Measurements from ENCODE around the gene MATN1. TPM values are rescaled to one million over a fixed set of nuclear protein-coding genes. Genes with fewer than 3 reads are reported as not detected.

Gene MATN1
- total RNA-seq, 1 donor from 2014 or later: 0.54 TPM

DNA sequence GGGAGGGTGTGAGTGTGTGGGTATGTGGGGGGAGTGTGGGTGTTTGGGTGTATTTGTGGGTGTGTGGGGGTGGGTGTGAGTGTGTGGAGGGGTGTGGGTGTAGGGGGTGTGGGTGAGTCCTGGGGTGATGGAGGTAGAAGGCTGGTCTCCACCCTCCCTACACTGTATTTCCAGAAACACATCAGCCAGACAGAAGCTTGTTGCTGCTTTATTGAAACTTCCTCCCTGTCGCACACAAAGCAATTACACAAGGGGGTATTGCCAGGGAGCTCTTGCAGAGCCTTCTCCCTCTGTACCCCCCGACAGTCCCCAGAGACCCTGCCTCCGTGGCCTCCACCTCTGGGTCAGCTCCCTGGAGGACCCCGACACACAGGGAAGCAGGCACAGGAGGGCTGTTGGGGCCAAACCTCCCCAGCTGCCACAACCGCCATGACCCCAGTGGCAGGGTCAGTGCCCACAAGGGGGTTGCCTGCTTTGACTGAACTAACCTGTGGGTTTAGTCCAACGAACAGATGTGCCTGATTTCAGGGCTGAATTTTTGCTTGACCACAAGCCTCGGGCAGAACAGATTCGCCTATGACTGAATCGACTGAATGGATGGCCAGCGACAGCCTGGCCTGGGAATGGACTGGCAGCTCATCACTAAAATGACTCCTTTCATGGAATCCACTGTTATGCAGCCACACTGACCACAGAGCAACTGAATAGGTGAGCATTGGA is 9.1 kb upstream of the MATN1 start:
- H3K27me3 Mint-ChIP-seq (ENCODE audit: low read depth): no peaks in the 10 kb centered on the region
- peak overlapping the region; percentile 36 for H3K4me3 Mint-ChIP-seq
- TF ChIP-seq, protein P1, sequence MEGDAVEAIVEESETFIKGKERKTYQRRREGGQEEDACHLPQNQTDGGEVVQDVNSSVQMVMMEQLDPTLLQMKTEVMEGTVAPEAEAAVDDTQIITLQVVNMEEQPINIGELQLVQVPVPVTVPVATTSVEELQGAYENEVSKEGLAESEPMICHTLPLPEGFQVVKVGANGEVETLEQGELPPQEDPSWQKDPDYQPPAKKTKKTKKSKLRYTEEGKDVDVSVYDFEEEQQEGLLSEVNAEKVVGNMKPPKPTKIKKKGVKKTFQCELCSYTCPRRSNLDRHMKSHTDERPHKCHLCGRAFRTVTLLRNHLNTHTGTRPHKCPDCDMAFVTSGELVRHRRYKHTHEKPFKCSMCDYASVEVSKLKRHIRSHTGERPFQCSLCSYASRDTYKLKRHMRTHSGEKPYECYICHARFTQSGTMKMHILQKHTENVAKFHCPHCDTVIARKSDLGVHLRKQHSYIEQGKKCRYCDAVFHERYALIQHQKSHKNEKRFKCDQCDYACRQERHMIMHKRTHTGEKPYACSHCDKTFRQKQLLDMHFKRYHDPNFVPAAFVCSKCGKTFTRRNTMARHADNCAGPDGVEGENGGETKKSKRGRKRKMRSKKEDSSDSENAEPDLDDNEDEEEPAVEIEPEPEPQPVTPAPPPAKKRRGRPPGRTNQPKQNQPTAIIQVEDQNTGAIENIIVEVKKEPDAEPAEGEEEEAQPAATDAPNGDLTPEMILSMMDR (conservative IDR thresholded peaks at IDR 0.05): no peak
- H3K9me3 Mint-ChIP-seq: no peaks in the 10 kb centered on the region
- no peak for DNase-seq (ENCODE audit: low read depth, low spot score)
- peak overlapping the region; percentile 94 for H3K27ac Mint-ChIP-seq (ENCODE audit: unreplicated experiment)
- H3K4me1 Mint-ChIP-seq: peaks cover 52% of the 10 kb centered on the region
- no peaks in the 10 kb centered on the region for H3K36me3 Mint-ChIP-seq (ENCODE audit: low read depth)

DNA sequence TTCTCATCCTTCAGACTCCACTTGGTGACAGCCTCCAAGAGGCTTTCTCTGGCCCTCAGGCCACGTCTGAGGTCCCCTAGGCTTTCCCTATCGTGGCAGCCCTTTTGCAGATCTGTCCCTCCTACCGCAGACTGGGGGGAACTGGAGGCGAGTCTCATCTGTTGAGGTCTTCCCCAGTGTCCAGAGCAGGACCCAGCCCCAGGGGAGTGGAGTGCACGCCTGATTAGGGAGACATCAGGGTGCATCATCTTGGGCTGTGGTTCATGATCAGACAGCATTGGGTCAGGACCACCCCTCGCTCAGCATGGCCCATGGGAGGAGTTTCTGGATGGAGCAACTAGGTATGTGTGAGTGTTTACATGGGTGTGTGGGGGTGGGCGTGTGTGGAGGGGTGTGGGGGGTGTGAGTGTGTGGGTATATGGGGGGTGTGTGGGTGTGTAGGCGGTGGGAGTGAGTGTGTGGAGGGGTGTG is 8.5 kb upstream of the MATN1 start:
- H3K36me3 Mint-ChIP-seq (ENCODE audit: low read depth): no peaks in the 10 kb centered on the region
- TF ChIP-seq, protein P1 (conservative IDR thresholded peaks at IDR 0.05): no peak
- peak overlapping the region; percentile 39 for H3K4me3 Mint-ChIP-seq
- H3K9me3 Mint-ChIP-seq: no peaks in the 10 kb centered on the region
- peaks cover 55% of the 10 kb centered on the region for H3K4me1 Mint-ChIP-seq
- H3K27me3 Mint-ChIP-seq (ENCODE audit: low read depth): no peaks in the 10 kb centered on the region
- no peak for DNase-seq (ENCODE audit: low read depth, low spot score)
- H3K27ac Mint-ChIP-seq (ENCODE audit: unreplicated experiment): peak overlapping the region; percentile 84

DNA sequence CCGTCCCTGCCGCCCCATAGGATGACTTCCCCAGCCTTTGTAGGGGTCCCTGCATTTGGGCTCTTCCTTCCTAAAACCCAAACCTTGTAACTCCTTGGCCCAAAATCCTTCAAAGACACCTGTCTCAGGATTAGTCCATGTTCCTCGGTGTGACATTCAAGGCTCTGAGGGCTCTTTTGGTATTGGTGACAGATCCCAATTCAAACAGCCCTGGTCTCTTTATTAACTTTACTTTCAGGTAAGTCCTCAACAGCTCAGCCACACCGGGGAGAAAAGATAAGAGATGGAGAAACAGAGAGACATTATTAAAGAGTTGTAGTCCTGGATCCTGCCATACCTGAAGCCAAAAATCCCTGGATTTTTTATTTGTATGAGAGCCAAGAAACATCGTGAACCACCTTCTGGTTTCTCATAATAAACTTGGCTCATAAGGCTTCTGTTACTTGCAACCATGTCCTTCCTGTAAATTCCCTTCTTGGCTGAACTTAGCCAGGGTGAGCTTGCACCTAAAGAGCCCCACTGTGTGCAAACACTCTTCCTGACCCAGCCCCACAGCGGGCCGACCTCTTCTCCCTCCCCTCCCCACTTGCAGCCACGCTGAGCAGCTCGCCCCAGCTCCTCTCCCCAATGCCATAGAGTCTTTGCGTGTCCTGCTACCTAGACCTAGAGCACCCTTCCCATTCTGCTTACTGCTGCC is 7.9 kb upstream of the MATN1 start:
- peak overlapping the region; percentile 84 for H3K27ac Mint-ChIP-seq (ENCODE audit: unreplicated experiment)
- peak overlapping the region; percentile 39 for H3K4me3 Mint-ChIP-seq
- H3K9me3 Mint-ChIP-seq: no peaks in the 10 kb centered on the region
- H3K27me3 Mint-ChIP-seq (ENCODE audit: low read depth): no peaks in the 10 kb centered on the region
- DNase-seq (ENCODE audit: low read depth, low spot score): no peak
- no peaks in the 10 kb centered on the region for H3K36me3 Mint-ChIP-seq (ENCODE audit: low read depth)
- TF ChIP-seq, protein P1 (conservative IDR thresholded peaks at IDR 0.05): no peak
- H3K4me1 Mint-ChIP-seq: peaks cover 60% of the 10 kb centered on the region

DNA sequence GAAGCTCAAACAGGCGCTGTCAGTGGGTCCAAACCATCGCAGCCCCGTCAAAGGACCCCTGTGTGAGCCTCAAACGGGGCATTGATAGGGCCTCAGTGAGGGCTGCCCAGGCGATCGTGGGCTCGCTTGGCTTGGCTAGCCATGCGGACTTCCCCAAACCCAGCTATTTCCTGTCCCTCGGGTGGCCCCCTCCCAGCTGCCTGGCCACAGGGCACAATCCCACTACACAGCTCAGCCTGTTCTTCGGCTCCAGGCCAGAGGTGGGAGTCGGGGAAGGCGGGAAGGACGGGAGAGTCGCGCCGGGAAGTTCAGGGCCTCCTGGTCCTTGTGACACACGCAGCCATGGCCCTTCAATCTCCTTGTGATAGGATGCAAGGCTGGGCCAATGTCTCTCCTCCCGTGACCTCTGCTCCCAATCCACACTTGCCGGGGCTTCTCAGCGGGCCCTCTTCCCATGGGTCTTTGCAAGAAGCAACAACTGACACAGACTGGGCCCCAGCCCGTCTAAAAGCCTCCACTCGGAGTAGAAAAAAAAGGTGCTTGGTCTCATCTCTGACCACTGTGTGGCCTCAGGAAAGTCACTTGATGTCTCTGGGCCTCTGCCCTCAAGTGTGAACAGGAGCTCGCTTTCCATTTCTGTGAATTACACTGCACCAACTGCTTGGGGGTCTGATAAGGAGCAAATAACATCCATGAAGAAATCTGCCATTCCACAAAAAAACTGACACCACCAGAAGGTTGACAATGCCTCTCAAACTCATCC is 7.1 kb upstream of the MATN1 start:
- DNase-seq (ENCODE audit: low read depth, low spot score): peak; percentile 31
- Mint-ChIP-seq H3K4me1 (peaks cover 67% of the 10 kb centered on the region), H3K36me3 (ENCODE audit: low read depth) (no peaks in the 10 kb centered on the region), H3K9me3 (no peaks in the 10 kb centered on the region), H3K27me3 (ENCODE audit: low read depth) (no peaks in the 10 kb centered on the region), H3K4me3 (peak overlapping the region; percentile 64), H3K27ac (ENCODE audit: unreplicated experiment) (peak overlapping the region; percentile 83)
- TF ChIP-seq, protein P1 (conservative IDR thresholded peaks at IDR 0.05): no peak

DNA sequence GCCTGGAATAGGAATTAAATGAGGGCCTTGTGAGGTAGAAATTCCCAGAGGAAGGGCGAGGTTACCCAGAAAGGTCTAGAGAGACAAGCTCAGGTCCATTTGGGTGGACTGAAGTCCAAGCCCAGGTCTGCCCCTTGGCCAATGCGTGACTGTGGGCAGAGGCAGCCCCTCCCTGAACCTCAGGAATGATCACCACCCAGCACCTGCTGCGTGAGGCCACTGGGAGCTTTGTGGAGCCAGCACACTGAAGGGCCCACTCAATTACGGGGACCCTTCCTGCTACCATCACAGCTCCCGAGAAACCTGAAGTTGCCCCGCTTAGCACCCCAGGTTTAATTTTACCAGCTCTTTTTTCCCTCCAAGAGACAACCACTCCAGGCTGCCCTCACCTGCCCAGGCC is 6.5 kb upstream of the MATN1 start:
- Mint-ChIP-seq H3K36me3 (ENCODE audit: low read depth) (no peaks in the 10 kb centered on the region), H3K27me3 (ENCODE audit: low read depth) (no peaks in the 10 kb centered on the region), H3K4me3 (peak overlapping the region; percentile 64), H3K27ac (ENCODE audit: unreplicated experiment) (peak overlapping the region; percentile 78), H3K9me3 (no peaks in the 10 kb centered on the region), H3K4me1 (peaks cover 69% of the 10 kb centered on the region)
- no peak for DNase-seq (ENCODE audit: low read depth, low spot score)
- TF ChIP-seq, protein P1 (conservative IDR thresholded peaks at IDR 0.05): no peak

Data from neural crest cell (in vitro differentiated cells).